GM12864 (cell line): ENCODE results near the gene HPN.
"Not testable (repeated sequence)": the region's sequence is repeated elsewhere in the genome, so short reads cannot be mapped to it uniquely, and the experiment has no call there.

ENCODE experiments used
- DNase-seq: peaks from one replicate; pipeline ENCODE4 v3.0.0-alpha.2; 2011; ENCODE audit warnings: low read depth
- H3K4me3 ChIP-seq: 2 replicates; pipeline ENCODE4 v1.5.1; 2011; ENCODE audit warnings: mild to moderate bottlenecking, low read depth, low read length, control low read depth
- TF ChIP-seq, protein P1 (sequence below): IDR thresholded peaks from 2 replicates; pipeline ENCODE4 v1.5.1; 2011; ENCODE audit warnings: low read depth, mild to moderate bottlenecking, moderate library complexity, low read length, control low read depth, inconsistent platforms; ENCODE audit errors: missing control alignments

The HPN gene

DNA sequence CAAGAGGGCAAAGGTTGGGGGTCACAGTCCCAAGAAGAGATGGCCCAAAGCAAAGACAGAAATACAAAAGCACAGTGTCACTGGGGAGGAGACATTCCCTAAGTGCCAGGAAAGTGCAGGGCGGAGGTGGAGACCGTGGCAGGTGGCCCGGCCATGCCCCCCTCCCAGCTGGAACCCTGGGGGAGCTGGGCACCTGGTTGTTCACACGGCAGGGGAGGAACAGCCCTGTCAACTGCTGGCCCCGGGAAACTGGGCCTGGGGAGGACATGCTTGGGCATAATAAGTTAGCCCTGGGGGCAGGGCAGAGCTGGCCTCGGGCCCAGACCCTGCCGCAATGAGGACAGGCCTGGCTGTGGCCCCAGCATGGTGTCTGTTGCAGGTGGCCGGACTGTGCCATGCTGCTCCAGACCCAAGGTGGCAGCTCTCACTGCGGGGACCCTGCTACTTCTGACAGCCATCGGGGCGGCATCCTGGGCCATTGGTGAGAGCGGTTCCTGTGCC lies 7.4 kb downstream of the HPN start:
- TF ChIP-seq, protein P1, sequence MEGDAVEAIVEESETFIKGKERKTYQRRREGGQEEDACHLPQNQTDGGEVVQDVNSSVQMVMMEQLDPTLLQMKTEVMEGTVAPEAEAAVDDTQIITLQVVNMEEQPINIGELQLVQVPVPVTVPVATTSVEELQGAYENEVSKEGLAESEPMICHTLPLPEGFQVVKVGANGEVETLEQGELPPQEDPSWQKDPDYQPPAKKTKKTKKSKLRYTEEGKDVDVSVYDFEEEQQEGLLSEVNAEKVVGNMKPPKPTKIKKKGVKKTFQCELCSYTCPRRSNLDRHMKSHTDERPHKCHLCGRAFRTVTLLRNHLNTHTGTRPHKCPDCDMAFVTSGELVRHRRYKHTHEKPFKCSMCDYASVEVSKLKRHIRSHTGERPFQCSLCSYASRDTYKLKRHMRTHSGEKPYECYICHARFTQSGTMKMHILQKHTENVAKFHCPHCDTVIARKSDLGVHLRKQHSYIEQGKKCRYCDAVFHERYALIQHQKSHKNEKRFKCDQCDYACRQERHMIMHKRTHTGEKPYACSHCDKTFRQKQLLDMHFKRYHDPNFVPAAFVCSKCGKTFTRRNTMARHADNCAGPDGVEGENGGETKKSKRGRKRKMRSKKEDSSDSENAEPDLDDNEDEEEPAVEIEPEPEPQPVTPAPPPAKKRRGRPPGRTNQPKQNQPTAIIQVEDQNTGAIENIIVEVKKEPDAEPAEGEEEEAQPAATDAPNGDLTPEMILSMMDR, result no peak
- H3K4me3 ChIP-seq, result no peak overlapping the region
- DNase-seq, result no peak

DNA sequence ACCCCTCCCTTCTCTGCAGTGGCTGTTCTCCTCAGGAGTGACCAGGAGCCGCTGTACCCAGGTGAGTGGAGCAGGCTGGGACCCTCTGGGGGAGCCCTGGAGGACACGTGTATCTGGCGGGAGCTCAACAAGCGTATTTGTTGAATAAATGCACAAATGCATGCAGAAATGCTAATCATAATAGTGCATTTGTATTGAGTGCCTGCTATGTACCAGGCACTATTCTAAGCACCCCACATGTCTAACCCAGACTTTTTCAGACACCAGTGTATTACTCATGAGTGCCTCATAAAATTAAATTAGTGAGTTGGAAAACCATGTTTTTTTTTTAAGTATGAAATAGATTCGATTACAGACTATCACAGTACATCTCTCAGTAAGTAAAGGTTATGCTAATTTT lies 7.9 kb downstream of the HPN start:
- no peak overlapping the region for H3K4me3 ChIP-seq
- TF ChIP-seq, protein P1, result no peak
- DNase-seq, result no peak

DNA sequence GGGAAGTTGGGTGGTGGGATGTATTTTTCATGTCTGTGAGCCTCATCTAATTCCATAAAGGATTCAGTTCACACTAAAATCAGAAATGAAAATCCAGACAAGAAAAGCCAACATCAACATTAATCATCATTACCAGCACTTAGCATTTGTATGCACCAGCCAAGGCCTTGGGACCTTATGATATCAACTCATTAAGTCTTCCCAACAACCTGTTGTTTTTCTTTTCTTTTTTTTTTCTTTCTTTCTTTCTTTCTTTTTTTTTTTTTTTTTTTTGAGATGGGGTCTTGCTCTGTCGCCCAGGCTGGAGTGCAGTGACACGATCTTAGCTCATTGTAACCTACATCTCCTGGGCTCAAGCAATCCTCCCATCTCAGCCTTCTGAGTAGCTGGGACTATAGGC lies 9.1 kb downstream of the HPN start:
- not testable (repeated sequence) for H3K4me3 ChIP-seq, DNase-seq

DNA sequence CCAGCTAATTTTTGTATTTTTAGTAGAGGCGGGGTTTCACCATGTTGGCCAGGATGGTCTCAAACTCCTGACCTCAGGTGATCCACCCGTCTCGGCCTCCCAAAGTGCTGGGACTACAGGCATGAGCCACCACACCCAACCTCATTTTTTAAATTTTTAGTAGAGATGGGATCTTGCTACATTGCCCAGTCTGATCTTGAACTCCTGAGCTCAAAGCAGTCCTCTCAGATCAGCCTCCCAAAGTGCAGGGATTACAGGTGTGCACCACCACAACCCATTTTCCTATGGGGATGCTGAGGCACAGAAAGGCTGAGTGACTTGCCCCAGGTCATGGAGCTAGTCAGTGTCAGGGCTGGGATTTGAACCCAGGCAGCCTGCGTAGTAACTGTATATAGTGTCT lies 9.7 kb downstream of the HPN start:
- not testable (repeated sequence) for H3K4me3 ChIP-seq, DNase-seq

DNA sequence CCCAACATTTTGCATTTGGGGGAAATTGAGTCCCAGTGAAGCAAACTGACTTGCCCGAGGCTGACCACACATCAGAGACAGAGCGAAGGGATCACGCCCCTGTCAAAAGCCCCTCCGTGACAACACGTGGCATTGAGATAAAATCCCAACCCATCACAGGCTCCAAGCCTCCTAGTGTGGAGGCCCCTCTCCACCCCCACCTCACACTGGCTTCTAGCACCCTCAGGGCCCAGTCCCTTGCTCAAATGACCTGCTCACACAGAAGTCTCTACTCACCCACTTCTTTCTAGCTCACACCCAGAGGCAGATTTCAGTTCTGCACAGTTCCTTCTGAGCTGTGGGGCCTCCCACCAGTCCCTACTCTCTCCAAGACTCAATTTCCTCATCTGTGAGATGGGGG lies 10.3 kb downstream of the HPN start:
- DNase-seq, result no peak
- no peak overlapping the region for H3K4me3 ChIP-seq
- TF ChIP-seq, protein P1, result no peak

DNA sequence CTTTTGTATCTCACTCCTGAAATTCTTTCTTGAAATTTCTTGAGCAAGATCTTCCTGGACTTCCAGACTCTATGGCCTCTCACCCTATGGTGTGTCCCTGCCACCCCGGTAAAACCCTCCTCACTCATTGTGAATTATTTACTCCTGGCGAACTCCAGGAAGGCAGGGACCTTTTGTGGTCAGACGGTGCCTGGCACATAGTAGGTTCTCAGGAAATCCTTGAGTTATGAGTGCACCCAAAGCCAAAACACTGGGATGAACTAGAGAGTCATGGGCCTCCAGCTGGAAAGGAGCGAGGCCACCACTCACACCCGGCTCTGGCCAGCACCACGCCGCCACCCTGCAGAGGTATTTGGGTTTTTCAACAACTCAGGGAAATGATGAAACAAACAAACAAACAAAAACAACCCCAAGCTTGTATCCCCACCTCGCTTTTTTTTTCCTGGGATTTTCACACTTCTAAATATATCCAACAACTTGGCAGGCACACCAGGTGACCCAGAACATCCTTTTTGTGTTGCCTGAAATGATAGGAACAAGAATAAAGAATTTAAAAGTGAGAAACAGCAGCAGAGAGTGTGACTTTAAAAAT lies 11.2 kb downstream of the HPN start:
- DNase-seq, result no peak
- TF ChIP-seq, protein P1, result no peak
- no peak overlapping the region for H3K4me3 ChIP-seq

DNA sequence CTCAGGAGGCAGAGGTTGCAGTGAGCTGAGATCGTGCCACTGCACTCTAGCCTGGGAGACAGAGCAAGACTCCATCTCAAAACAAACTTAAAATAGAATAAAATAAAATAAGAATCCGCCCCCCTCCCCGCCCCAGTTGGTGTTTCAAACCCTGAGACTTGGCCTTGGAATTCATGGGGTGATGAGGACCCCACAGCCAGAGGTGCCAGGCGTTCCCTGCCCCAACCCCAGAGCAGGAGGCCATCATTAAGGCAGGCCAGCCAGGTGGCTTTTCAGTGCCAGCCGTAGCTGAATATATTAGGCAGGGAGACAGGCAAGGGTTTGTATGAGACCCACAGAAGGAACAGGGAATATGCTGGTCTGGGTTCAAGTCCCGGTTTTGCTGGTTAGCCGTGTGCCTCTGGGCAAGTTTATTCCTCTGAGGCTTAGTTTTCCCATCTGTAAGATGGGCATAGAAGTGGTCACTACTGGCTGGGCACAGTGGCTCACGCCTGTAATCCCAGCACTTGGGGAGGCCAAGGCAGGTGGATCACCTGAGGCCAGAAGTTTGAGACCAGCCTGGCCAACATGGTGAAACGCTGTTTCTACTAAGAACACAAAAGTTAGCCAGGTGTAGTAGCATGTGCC lies 12.3 kb downstream of the HPN start:
- no peak overlapping the region for H3K4me3 ChIP-seq
- no peak for DNase-seq
- TF ChIP-seq, protein P1, result no peak

DNA sequence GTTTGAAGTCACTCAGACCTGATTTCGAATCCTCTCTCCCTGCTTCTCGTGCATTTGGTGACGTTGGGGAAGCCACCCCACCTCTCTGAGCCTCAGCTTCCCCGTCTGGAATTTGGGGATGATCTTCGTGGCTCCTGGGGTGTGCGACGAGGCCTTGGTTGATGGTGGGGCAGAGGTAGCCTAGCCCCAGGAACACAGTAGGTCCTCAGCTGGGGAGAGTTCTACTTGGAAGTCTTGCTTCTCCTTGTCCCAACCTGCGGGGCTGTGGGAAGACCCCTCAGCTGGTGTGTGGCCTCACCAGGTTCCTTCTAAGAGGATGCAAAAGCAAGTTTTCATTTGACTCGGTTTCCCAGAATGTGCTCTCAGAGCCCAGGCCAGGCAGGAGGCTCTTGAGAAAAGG lies 13.1 kb downstream of the HPN start:
- H3K4me3 ChIP-seq, result no peak overlapping the region
- TF ChIP-seq, protein P1, result no peak
- no peak for DNase-seq
